Smooth muscle cell (in vitro differentiated cells): ENCODE measurements around the gene FARP1. TPM values are rescaled to one million over a fixed set of nuclear protein-coding genes. Genes with fewer than 3 reads are reported as not detected.

Experiments
- DNase-seq: peaks from one replicate; lab custom pipeline; 2025; ENCODE audit not compliant: unreplicated experiment; lab: John Stamatoyannopoulos, UW
- H2AFZ ChIP-seq: fragments of 200-600 bp; sonication (generic); 2 replicates; pipeline ENCODE4 v1.6.0; 2016; ENCODE audit warnings: antibody characterized with exemption, low read depth, mild to moderate bottlenecking
- H3F3A ChIP-seq: fragments of 200-600 bp; sonication (generic); 2 replicates; pipeline ENCODE4 v1.6.0; 2017; ENCODE audit warnings: antibody characterized with exemption, low read depth
- H3K27ac ChIP-seq: fragments of 200-600 bp; sonication (generic); 2 replicates; pipeline ENCODE4 v1.5.1; 2016; ENCODE audit warnings: low read depth, mild to moderate bottlenecking
- H3K27me3 ChIP-seq: fragments of 200-600 bp; sonication (generic); 2 replicates; pipeline ENCODE4 v1.6.1; 2016; ENCODE audit warnings: low read depth, mild to moderate bottlenecking
- H3K36me3 ChIP-seq: fragments of 200-600 bp; sonication (generic); 2 replicates; pipeline ENCODE4 v1.5.1; 2016; ENCODE audit warnings: low read depth
- H3K4me1 ChIP-seq: fragments of 200-600 bp; sonication (generic); 2 replicates; pipeline ENCODE4 v1.5.1; 2016; ENCODE audit warnings: low read depth
- H3K4me2 ChIP-seq: fragments of 200-600 bp; sonication (generic); 2 replicates; pipeline ENCODE4 v1.6.0; 2016; ENCODE audit warnings: mild to moderate bottlenecking
- H3K4me3 ChIP-seq: fragments of 200-600 bp; sonication (generic); 2 replicates; pipeline ENCODE4 v1.5.1; 2016; ENCODE audit warnings: mild to moderate bottlenecking
- H3K79me2 ChIP-seq: fragments of 200-600 bp; sonication (generic); 2 replicates; pipeline ENCODE4 v1.6.0; 2016; ENCODE audit warnings: low read depth, mild to moderate bottlenecking
- H3K9ac ChIP-seq: fragments of 200-600 bp; sonication (generic); 2 replicates; pipeline ENCODE4 v1.6.0; 2016; ENCODE audit warnings: low read depth
- H3K9me3 ChIP-seq: fragments of 200-600 bp; sonication (generic); replicated peaks from 2 replicates; pipeline ENCODE4 v1.5.1; 2016; ENCODE audit warnings: low read depth
- H4K20me1 ChIP-seq: fragments of 200-600 bp; sonication (generic); 2 replicates; pipeline ENCODE4 v1.6.0; 2016; ENCODE audit warnings: low read depth
- CTCF ChIP-seq: fragments of 200-600 bp; sonication (generic); IDR thresholded peaks from 2 replicates; pipeline ENCODE4 v1.5.1; 2017; ENCODE audit warnings: borderline replicate concordance, mild to moderate bottlenecking, antibody characterized with exemption; ENCODE audit not compliant: insufficient read depth, poor library complexity, severe bottlenecking
- WGBS: methylation state at CpG from one replicate; pipeline ENCODE4 v1.1.7; 2016; ENCODE audit warnings: low lambda C conversion rate; 5-methylcytosine and 5-hydroxymethylcytosine counted together
- polyA plus RNA-seq: library from polyadenylated mRNA; unstranded; fragments of >200 nt; fragmentation: Nextera tagmentation; extraction: Ambion mirVana; gene quantifications from 2 replicates; pipeline ENCODE4 v1.2.1, GENCODE V29; 2016
- total RNA-seq: library from RNA; depleted of rRNA; stranded (reverse); fragments of >200 nt; gene quantifications from 2 replicates; pipeline ENCODE4 v1.2.3, GENCODE V29; 2014

The FARP1 gene
- total and polyA plus RNA-seq, 2 experiments from 2014 or later = 59.4 to 104 TPM

GRCh38 chr13:98187155-98187964 is 44.5 kb downstream of the FARP1 start:
- 81% methylated on average over 4 of the region's 4 CpGs for WGBS
- peaks cover 100% of the 10 kb centered on the region for H3K79me2 ChIP-seq
- H4K20me1 ChIP-seq = peaks cover 63% of the 10 kb centered on the region
- DNase-seq = no peak
- TF ChIP-seq CTCF = no peak
- H3F3A ChIP-seq = no peaks in the 10 kb centered on the region
- peaks cover 5% of the 10 kb centered on the region for H3K4me1 ChIP-seq
- no peaks in the 10 kb centered on the region for H3K36me3 ChIP-seq
- H3K27ac ChIP-seq = no peak overlapping the region
- no peaks in the 10 kb centered on the region for H3K9me3 ChIP-seq
- H3K4me2 ChIP-seq = no peak overlapping the region
- no peak overlapping the region for H3K9ac ChIP-seq
- no peak overlapping the region for H3K4me3 ChIP-seq
- no peaks in the 10 kb centered on the region for H3K27me3 ChIP-seq
- no peak overlapping the region for H2AFZ ChIP-seq

DNA sequence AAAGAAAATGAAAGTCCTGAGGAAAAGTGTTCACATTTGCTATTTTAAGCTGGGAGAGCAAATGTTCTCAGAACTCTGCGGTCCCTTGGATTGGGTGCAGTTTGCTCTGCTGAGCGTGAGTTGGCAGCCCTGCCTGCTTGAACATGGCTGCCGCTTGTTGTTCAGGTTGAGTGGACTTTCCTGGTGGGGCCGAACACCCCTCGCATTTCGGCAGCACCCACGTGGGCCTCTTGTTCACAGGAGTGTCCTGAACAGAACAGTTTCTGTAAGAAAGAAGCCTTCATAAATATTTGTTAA is 45.0 kb downstream of the FARP1 start:
- H3K4me2 ChIP-seq = no peak overlapping the region
- peaks cover 5% of the 10 kb centered on the region for H3K4me1 ChIP-seq
- no peak for DNase-seq
- H2AFZ ChIP-seq = no peak overlapping the region
- peaks cover 64% of the 10 kb centered on the region for H4K20me1 ChIP-seq
- no peak for TF ChIP-seq CTCF
- H3F3A ChIP-seq = no peaks in the 10 kb centered on the region
- H3K9ac ChIP-seq = no peak overlapping the region
- WGBS = 97% methylated on average over 7 of the region's 7 CpGs
- H3K79me2 ChIP-seq = peaks cover 100% of the 10 kb centered on the region
- H3K9me3 ChIP-seq = no peaks in the 10 kb centered on the region
- H3K36me3 ChIP-seq = no peaks in the 10 kb centered on the region
- no peak overlapping the region for H3K27ac ChIP-seq
- no peaks in the 10 kb centered on the region for H3K27me3 ChIP-seq
- H3K4me3 ChIP-seq = no peak overlapping the region

- Histone ChIP-seq H3F3A (no peaks in the 10 kb centered on the region), H2AFZ (no peak overlapping the region), H3K4me3 (no peak overlapping the region), H3K4me1 (peaks cover 5% of the 10 kb centered on the region), H3K79me2 (peaks cover 98% of the 10 kb centered on the region), H3K9ac (no peak overlapping the region), H3K27me3 (no peaks in the 10 kb centered on the region), H3K4me2 (no peak overlapping the region), H3K27ac (no peak overlapping the region), H4K20me1 (peaks cover 71% of the 10 kb centered on the region), H3K36me3 (no peaks in the 10 kb centered on the region), H3K9me3 (no peaks in the 10 kb centered on the region)
- DNase-seq = no peak
- WGBS = 94% methylated on average over 14 of the region's 14 CpGs
- TF ChIP-seq CTCF = no peak
These were observed 45.8 kb downstream of the FARP1 start for GRCh38 chr13:98188544-98189166.
